ENCODE measurements around the gene DEF6. TPM values are rescaled to one million over a fixed set of nuclear protein-coding genes. Genes with fewer than 3 reads are reported as not detected.

Gene DEF6
- polyA plus RNA-seq, 1 experiment, result 4.1 TPM

DNA sequence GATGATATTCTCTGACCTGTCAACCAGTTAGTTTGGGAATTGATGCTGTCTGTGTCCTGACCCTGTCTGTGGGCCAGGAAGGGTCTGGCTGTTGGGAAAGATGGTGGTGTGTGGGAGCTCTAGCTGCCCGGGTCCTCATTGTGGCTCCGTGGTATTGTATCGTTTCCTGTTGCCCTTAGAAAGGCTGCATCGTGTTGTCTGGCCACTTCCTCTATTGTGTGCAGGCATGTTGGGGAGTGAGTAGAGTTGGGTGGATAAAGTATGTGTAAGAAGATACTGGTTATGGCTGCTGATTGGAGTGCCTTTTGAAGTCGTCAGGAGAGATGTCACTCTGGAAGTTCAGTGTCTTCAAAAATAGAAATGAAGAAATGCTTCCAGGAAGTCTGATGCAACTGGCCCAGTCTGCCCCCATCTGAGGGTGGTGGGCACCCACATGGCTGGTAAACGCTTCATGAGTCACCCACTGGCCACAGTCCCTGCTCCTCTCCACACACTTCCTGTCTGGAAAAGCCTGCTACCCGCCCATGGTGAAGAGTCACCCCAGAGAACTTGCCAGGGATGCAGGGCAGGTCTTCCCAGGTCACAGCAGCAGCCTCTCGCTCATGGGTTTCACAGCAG is 72.6 kb downstream of the DEF6 start:
- peak; percentile 90 for DNase-seq (ENCODE audit: low read depth)
- Histone ChIP-seq H3K27me3 (ENCODE audit: control insufficient read depth, insufficient read depth, low read length) (no peaks in the 10 kb centered on the region), H3K4me3 (ENCODE audit: low read depth, low read length) (no peak overlapping the region), H3K36me3 (ENCODE audit: control insufficient read depth, insufficient read depth, low read length) (no peaks in the 10 kb centered on the region)
- ChIA-PET POLR2A (no interaction called here), CTCF (interaction anchor here (1.5 kb wide), 1 partner anchor 21 kb away, joined by 4 read pairs; no protein-coding TSS in a partner anchor)
- TF ChIP-seq, protein P1, sequence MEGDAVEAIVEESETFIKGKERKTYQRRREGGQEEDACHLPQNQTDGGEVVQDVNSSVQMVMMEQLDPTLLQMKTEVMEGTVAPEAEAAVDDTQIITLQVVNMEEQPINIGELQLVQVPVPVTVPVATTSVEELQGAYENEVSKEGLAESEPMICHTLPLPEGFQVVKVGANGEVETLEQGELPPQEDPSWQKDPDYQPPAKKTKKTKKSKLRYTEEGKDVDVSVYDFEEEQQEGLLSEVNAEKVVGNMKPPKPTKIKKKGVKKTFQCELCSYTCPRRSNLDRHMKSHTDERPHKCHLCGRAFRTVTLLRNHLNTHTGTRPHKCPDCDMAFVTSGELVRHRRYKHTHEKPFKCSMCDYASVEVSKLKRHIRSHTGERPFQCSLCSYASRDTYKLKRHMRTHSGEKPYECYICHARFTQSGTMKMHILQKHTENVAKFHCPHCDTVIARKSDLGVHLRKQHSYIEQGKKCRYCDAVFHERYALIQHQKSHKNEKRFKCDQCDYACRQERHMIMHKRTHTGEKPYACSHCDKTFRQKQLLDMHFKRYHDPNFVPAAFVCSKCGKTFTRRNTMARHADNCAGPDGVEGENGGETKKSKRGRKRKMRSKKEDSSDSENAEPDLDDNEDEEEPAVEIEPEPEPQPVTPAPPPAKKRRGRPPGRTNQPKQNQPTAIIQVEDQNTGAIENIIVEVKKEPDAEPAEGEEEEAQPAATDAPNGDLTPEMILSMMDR (IDR thresholded peaks at IDR 0.05; ENCODE audit: insufficient read depth, low read depth, low read length), result no peak

DNA sequence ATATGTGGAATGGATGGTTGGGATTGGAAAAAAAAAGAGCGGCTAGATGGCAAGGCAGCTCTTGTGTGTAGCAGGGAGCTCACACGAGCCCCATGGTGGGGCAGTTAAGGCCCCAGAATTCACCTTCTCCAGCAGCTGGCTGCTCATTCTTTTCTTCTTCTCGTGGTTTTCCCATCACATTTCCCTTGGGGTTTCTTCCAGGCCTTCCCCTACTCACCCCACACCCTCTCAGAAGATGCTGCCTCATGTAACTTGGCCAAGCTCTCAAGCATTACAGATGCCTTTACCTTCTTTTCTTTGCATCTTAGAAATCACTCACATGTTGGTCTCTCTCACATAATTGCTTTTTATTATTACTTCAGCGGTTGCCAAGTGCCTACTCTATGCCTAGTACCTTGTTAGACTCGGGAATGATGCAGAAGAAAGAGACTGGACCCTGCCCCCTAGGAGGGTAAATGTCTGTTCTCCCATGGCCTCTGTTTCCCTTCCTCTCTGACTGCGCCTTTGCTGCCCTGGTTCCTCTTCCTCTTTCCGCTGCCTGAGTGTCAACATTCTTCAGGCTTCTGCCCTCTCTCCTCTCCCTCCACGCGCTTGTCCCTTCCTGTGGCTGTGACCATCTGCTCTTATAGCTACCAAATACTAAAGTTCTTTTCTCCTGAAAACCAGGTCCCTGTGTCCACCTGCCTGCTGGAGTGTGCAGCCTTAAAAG is 73.3 kb downstream of the DEF6 start:
- ChIA-PET CTCF (interaction anchor here (1.5 to 1.6 kb wide), 2 partner anchors 21 to 25 kb away, joined by 4 read pairs; no protein-coding TSS in a partner anchor), POLR2A (no interaction called here)
- no peak for DNase-seq (ENCODE audit: low read depth)
- no peaks in the 10 kb centered on the region for H3K36me3 ChIP-seq (ENCODE audit: control insufficient read depth, insufficient read depth, low read length)
- no peaks in the 10 kb centered on the region for H3K27me3 ChIP-seq (ENCODE audit: control insufficient read depth, insufficient read depth, low read length)
- H3K4me3 ChIP-seq (ENCODE audit: low read depth, low read length), result no peak overlapping the region
- TF ChIP-seq, protein P1 (IDR thresholded peaks at IDR 0.05; ENCODE audit: insufficient read depth, low read depth, low read length), result no peak

Other genes with a start within 250 kb of the DEF6 start
- 0.13 and 0.23 TPM in 2 replicates for gene TCP11, start 156.5 kb upstream of the DEF6 start, polyA plus RNA-seq (2011; rRNA removed)
- 12.3 and 13.1 TPM in 2 replicates for gene SCUBE3, start 83.9 kb upstream of the DEF6 start, polyA plus RNA-seq (2011; rRNA removed)
- 13.7 and 23.3 TPM in 2 replicates for gene ZNF76, start 38.1 kb upstream of the DEF6 start, polyA plus RNA-seq (2011; rRNA removed)
- 22.8 and 40.9 TPM in 2 replicates for gene PPARD, start 44.7 kb downstream of the DEF6 start, polyA plus RNA-seq (2011; rRNA removed)
- gene FANCE, start 154.5 kb downstream of the DEF6 start, polyA plus RNA-seq (2011; rRNA removed), result 8.9 and 11.7 TPM in 2 replicates
- 2,524 and 2,691 TPM in 2 replicates for gene RPL10A, start 170.6 kb downstream of the DEF6 start, polyA plus RNA-seq (2011; rRNA removed)
- 22.5 and 40.6 TPM in 2 replicates for gene TEAD3, start 199.3 kb downstream of the DEF6 start, polyA plus RNA-seq (2011; rRNA removed)
- not detected in 2 replicates for gene TULP1, start 215.1 kb downstream of the DEF6 start, polyA plus RNA-seq (2011; rRNA removed)